ENCODE measurements around the gene DHRS3.

The DHRS3 gene

DNA sequence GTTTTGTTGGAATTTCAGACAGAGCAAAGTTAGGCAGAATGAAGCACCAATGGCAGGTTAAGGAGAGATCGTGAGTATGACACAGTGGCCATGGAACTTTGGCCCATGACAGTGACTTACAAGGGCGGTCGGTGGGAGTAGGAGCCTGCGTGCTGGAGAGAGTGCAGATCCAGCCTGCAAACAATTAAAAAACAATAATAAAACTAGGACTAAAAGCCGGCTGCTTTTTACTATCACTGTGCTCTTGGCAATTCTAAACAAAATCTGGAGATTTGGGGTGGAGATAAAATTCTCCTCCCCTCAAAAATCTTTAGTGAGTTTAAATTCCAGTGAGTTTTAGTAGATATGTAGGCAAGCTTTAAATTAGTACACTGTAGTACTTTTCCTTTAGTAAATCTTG is 96.9 kb downstream of the DHRS3 start:
- TF ChIP-seq CTCF (IDR thresholded peaks at IDR 0.05; ENCODE audit: control extremely low read depth, extremely low read depth, low read depth, missing control alignments): no peak
- ChIA-PET POLR2A (no interaction called here), CTCF (no interaction called here)
- DNase-seq (ENCODE audit: extremely low spot score): no peak

DNA sequence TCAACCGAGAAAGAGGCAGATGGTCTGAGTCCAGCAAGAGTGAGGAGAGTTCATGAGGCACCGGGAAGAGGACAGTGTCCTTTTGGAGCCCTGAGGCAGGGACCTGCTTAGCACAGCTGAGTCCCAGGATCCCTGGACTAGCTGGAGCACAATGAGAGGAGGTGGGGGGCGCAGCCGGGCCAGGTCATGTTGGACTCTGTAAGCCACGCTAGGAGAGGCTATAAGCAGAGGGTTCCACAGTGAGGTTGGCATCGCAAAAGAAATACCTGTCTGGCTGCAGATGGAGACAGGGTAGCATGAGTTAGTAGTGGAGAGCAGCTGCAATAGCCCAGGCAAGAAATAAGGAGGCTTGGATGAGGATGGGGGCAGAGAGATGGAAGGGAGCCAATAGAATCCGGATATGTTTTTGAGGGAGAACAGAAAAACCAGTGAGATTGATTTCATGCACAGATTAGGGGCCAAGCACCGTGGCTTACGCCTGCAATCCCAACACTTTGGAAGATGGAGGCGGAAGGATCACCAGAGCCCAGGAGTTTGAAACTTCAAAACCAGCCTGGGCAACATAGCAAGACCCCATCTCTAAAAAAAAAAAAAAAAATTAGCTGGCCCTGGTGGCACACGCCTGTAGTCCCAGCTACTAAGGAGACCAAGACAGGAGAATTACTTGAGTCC is 98.2 kb downstream of the DHRS3 start:
- DNase-seq (ENCODE audit: extremely low spot score): no peak
- POLR2A ChIA-PET: no interaction called here
- CTCF ChIA-PET: no interaction called here
- no peak for TF ChIP-seq CTCF (IDR thresholded peaks at IDR 0.05; ENCODE audit: control extremely low read depth, extremely low read depth, low read depth, missing control alignments)

GRCh38 chr1:12518931-12519692 is 98.9 kb downstream of the DHRS3 start:
- POLR2A ChIA-PET: no interaction called here
- no peak for TF ChIP-seq CTCF (IDR thresholded peaks at IDR 0.05; ENCODE audit: control extremely low read depth, extremely low read depth, low read depth, missing control alignments)

More at GRCh38 chr1:12518931-12519692, 98.9 kb downstream of the DHRS3 start:
- no peak for DNase-seq (ENCODE audit: extremely low spot score)
- CTCF ChIA-PET: no interaction called here

Data from GM10248 (cell line).